CD1c-positive myeloid dendritic cell (primary cell): Measurements from ENCODE around the gene OLFM2.
"Not testable (repeated sequence)": the region's sequence is repeated elsewhere in the genome, so short reads cannot be mapped to it uniquely, and the experiment has no call there.

Source experiments
- DNase-seq: peaks from one replicate; pipeline ENCODE4 v3.0.0-alpha.2; 2016; ENCODE audit errors: extremely low spot score

Gene OLFM2

GRCh38 chr19:9834307-9834725 is 102.0 kb downstream of the OLFM2 start:
- DNase-seq = no peak

DNA sequence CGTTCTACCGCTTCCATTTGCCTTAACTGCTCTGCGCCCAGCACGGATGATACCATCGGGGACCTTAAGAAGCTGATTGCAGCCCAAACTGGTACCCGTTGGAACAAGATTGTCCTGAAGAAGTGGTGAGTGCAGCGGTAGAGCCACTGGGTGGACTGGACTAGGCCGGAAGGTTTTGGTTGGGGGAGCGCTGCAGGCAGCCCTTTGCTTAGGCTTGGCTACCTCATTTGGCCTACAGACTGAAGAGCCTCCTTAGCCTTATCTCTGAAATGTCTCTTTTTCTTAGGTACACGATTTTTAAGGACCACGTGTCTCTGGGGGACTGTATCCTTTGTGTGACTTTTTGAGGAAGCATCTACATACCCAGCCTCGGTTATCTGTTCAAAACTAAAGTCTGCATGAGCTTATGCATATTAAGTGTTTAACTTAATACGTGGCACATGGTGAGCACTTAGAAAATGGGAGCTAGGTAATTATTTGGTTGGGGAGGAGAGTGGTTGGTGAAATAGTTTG is 107.7 kb downstream of the OLFM2 start:
- DNase-seq = no peak

DNA sequence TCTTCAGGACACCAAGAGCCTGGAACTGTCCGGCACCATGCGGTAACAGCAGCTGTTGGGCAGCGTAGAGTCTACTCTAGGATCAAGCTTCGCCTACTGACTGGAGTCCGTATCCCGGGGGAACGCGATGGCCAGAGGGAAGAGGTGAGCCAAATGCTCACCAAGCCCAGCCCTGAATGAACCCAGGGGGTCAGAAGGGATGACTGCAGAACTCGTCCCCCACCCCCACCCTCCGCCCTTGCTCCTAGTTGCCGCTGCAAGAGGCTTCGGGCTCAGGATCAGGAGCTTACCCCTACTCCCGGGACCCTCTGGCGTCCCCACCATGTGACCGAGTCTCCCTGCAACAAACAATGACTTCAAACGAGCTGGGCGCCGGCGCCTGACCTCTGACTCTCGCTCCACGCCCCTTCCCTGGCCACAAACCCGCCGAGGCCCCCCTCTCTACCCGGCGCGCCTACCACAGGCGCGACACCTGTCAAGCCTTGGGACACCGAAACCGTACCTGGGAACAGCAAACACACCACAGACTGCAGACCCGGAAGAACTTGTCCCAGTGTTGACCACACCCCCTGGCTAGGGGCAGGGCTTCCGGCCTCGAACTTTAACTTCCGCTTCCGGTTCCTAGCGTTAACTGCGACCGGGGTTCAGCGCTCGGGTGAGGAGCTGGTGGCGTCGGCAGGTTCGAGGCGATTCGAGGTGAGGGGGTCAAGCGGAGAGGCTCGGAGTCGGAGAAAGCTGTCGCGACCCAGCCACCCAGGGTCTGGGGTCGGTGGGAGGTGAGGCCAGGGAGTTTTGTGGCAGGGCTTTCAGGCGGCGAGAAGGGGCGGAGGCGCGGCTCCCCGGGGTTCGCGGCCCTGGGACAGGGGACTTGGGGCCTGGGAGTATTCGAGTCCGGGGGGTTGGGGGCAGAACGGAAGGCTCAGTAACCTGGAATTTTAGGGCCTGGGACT is 108.8 kb downstream of the OLFM2 start, which contains the start of gene UBL5:
TSS of gene UBL5 (plus strand) at position 630 of the 950 bp plus-strand sequence. CDS start 420 bp downstream, outside the sequence.
- DNase-seq = peak; percentile 95

DNA sequence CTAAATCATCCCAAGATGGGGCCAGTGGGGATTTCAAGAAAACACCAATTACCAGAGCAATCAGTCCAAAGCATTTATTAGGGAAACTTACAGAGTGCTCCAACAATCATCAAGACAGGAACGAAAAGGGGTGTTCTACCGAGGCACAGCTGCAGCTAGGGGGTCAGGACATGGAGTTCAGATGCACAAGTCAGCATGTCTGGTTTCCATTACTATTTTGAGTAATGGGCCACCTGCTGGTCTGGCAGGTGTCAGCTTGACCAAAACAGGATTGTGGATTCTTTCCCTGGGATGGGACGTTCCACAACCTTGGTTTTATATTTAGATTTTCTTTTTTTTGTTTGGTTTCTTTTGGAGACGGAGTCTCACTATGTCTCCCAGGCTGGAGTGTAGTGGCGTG is 112.5 kb downstream of the OLFM2 start:
- DNase-seq = no peak

GRCh38 chr19:9820034-9820433 is 116.3 kb downstream of the OLFM2 start:
- not testable (repeated sequence) for DNase-seq

DNA sequence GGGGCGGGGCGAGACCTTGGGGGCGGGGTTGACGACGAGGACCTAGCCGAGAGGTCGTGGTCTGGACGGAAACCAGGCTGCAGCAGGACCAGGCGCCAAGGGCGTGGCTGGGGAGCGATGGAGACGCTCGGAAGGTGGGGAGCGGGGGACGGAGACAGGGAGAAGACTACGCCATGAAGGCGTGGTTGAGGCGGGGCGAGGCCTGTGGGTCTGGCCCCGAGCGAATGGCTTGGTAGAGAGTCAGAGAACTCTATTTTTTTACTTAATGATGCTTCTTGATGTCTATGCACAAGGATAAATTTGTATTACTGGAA is 116.8 kb downstream of the OLFM2 start:
- no peak for DNase-seq

DNA sequence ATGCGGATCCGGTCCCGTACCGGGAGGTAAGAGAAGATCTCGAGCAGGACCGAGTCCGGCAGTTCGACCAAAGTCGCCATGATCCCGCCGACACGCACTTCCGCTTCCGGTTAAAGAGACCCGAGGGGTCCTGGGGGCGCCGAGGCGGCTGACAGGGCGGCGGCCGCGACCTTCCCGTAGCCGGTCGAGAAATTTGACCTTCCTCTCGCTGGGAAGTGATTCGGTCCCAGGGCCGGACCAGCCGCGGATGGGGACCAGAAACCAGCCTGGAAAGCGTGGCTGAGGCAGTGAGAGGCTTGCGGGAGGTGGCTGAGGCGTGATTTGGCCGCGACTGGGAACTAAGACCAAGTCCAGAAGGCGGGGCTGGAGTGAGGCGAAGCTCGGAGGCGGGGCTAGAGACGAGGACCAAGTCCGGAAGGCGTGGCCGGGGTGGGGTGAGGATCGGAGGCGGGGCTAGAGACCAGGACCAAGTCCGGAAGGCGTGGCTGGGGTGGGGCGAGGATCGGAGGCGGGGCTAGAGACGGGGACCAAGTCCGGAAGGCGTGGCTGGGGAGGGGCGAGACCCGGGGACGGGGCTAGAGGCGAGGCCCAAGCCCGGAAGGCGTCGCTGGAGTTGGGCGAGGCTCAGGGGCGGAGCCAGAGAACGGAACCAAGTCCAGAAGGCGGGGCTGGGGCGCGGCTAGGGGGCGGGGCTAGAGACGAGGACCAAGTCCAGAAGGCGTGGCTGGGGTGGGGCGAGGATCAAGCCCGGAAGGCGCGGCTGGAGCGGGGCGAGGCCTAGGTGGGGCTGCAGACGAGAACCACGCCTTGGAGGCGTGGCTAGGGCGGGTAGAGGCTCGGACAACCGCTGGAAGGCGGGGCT is 117.3 kb downstream of the OLFM2 start, which contains the start of gene FBXL12:
TSS of gene FBXL12 (minus strand) at position 346 of the 862 bp plus-strand sequence. CDS start at position 80, 266 bp downstream.
- DNase-seq = peak; percentile 100

- no peak for DNase-seq
These were observed 118.1 kb downstream of the OLFM2 start for GRCh38 chr19:9818175-9818733.

DNA sequence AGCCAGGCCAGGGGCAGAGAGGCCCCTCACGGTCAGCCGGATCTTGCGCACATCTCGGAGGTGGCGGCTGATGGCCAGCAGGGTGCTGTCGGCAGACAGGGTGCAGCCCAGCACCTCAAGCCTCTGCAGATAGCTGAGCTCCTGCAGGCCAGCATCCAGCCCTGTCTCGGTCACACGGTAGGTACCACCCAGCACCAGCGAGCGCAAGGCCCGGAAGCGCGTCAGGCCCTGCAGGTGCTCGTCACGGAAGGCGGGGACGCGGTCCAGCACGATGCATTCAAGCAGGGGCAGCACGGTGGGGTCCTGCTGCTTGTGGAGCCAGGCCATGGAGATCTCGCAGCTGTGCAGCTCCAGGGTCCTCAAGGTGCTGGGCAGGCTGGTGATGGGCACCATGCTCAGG is 125.2 kb downstream of the OLFM2 start:
- DNase-seq = no peak

DNA sequence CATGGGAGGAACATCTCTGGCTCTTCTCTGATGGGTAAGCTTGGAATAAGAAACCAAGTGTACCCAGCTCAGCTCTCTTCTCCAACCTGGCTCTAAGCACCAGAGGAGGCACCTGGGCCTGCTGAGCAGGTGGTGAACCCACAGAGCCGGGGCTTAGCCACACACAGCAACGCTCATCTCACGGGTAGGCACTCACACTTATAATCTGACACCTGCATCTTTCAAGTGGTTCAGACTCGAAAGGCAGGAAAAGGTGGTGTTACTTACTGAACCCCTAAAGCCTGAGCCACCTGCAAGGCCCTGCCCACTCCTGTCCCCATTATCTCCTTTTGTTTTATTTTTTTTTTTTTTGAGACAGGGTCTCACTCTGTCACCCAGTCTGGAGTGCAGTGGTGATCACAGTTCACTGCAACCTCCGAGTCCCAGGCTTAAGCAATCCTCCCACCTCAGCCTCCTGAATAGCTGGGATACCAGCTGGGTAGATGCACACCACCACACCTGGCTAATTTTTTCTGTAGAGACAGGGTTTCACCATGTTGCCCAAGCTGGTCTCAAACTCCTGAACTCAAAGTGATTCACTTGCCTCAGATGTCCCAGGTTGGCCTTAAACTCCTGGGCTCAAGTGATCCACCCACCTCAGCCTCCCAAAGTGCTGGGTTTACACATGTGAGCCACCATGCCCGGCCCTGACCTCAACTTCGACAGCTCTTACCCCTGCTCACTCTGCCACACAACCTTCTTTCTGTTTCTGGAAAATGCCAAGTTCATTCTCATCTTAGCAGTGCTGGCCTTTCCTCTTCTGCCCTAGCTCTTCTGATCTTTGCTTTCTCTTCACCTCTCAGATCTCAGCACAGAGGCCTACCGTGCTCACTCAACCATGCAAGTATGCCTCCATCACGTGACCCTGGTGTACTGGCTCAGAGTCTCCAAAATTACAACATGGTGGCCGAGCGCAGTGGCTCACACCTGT is 127.2 kb downstream of the OLFM2 start:
- no peak for DNase-seq

DNA sequence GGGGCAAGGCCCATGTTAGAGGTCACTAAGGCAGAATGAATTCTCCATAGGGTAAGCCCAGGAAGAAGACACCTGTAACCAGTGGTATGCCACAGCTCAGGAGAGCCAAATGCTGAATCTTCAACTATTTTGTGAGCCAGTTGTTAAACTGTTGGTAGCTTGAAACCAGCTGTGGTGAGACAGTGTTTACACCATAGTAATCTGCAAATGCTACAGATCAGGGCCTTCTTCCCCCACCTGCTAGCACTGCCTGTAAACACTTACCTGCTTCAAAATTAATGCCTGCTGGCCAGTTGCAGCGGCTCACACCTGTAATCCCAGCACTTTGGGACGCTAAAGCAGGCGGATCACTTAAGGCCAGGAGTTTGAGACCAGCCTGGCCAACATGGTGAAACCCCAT is 129.5 kb downstream of the OLFM2 start:
- no peak for DNase-seq
